OCI-LY1 (cell line): ENCODE data around the gene POF1B.

ENCODE experiments used
- H2AFZ ChIP-seq: fragments of 200-600 bp; sonication (generic), shearing (Covaris generic); 2 replicates; pipeline ENCODE4 v1.6.0; 2014; ENCODE audit warnings: antibody characterized with exemption, mild to moderate bottlenecking, low read length
- H3F3A ChIP-seq: fragments of 200-600 bp; sonication (generic), shearing (Covaris generic); 2 replicates; pipeline ENCODE4 v1.6.0; 2014; ENCODE audit warnings: mild to moderate bottlenecking, antibody characterized with exemption, low read length, moderate library complexity; ENCODE audit not compliant: insufficient read depth
- H3K27ac ChIP-seq: fragments of 200-600 bp; sonication (generic); 2 replicates; pipeline ENCODE4 v1.5.1; 2014; ENCODE audit warnings: low read length, mixed run types, mild to moderate bottlenecking, low read depth; ENCODE audit not compliant: poor library complexity, severe bottlenecking
- H3K27me3 ChIP-seq: fragments of 200-600 bp; sonication (generic); 2 replicates; pipeline ENCODE4 v1.6.0; 2014; ENCODE audit warnings: antibody characterized with exemption, mild to moderate bottlenecking, low read length, moderate library complexity; ENCODE audit not compliant: insufficient read depth
- H3K36me3 ChIP-seq: fragments of 200-600 bp; sonication (generic); 2 replicates; pipeline ENCODE4 v1.6.1; 2014; ENCODE audit warnings: mild to moderate bottlenecking, antibody characterized with exemption, low read length, moderate library complexity, mixed read lengths; ENCODE audit not compliant: insufficient read depth
- H3K4me1 ChIP-seq: fragments of 200-600 bp; sonication (generic); 2 replicates; pipeline ENCODE4 v1.5.1; 2014; ENCODE audit warnings: mild to moderate bottlenecking, low read length, moderate library complexity; ENCODE audit not compliant: insufficient read depth, severe bottlenecking
- H3K4me2 ChIP-seq: fragments of 200-600 bp; sonication (generic), shearing (Covaris generic); 2 replicates; pipeline ENCODE4 v1.6.1; 2014; ENCODE audit warnings: low read length
- H3K4me3 ChIP-seq: fragments of 200-600 bp; sonication (generic); 2 replicates; pipeline ENCODE4 v1.5.1; 2014; ENCODE audit warnings: low read length, low read depth, mild to moderate bottlenecking, mixed read lengths; ENCODE audit not compliant: poor library complexity, severe bottlenecking
- H3K79me2 ChIP-seq: fragments of 200-600 bp; shearing (Covaris generic); 2 replicates; pipeline ENCODE4 v1.6.1; 2016; ENCODE audit warnings: mixed run types, low read length, mixed read lengths; ENCODE audit not compliant: insufficient read depth
- H3K9ac ChIP-seq: fragments of 200-600 bp; sonication (generic), shearing (Covaris generic); 2 replicates; pipeline ENCODE4 v1.6.1; 2014; ENCODE audit warnings: mild to moderate bottlenecking, low read length, mixed read lengths
- H3K9me2 ChIP-seq: fragments of 200-600 bp; sonication (generic), shearing (Covaris generic); 2 replicates; pipeline ENCODE4 v1.6.1; 2014; ENCODE audit warnings: low read depth, mild to moderate bottlenecking, low read length, mixed read lengths
- H3K9me3 ChIP-seq: fragments of 200-600 bp; shearing (Covaris generic); 2 replicates; pipeline ENCODE4 v1.6.1; 2014; ENCODE audit warnings: low read length, mixed read lengths
- H4K20me1 ChIP-seq: fragments of 200-600 bp; sonication (generic), shearing (Covaris generic); 2 replicates; pipeline ENCODE4 v1.6.0; 2016; ENCODE audit warnings: mild to moderate bottlenecking, low read length; ENCODE audit not compliant: insufficient read depth
- EZH2 ChIP-seq: fragments of 200-600 bp; sonication (generic), shearing (Covaris generic); IDR thresholded peaks from 2 replicates; pipeline ENCODE4 v1.8.0; 2017; ENCODE audit warnings: borderline replicate concordance, mixed run types, mild to moderate bottlenecking, antibody characterized with exemption, low read length, moderate library complexity, mixed read lengths
- TF ChIP-seq, protein P1 (sequence below): fragments of 200-600 bp; sonication (generic), shearing (Covaris generic); IDR thresholded peaks from 2 replicates; pipeline ENCODE4 v1.5.1; 2017; ENCODE audit warnings: mild to moderate bottlenecking, antibody characterized with exemption, low read length, moderate library complexity, mixed read lengths

Gene POF1B

DNA sequence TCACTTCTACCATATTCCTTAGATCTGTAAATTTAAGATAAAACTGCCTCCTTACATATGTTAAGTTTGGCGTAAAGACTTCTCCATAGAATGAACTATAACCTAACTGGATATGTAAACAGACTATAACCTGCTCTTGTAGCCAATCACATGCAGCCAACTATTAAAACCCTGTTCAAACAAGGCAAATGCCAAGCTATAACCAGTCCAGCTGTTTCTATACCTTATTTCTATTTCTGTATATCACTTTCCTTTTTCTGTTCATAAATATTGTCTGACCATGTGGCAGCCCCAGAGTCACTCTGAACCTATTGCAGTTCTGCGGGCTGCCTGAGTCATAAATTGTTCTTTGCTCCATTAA lies 12.4 kb upstream of the POF1B start:
- Histone ChIP-seq H3K27ac (no peak overlapping the region), H3K4me1 (no peaks in the 10 kb centered on the region), H4K20me1 (no peaks in the 10 kb centered on the region), H3K9me3 (no peaks in the 10 kb centered on the region), H3K9me2 (no peaks in the 10 kb centered on the region), H3K9ac (no peak overlapping the region), H3K36me3 (no peaks in the 10 kb centered on the region), H3K79me2 (no peaks in the 10 kb centered on the region), H2AFZ (no peak overlapping the region), H3K4me2 (no peak overlapping the region), H3K27me3 (no peaks in the 10 kb centered on the region), H3K4me3 (no peak overlapping the region), H3F3A (no peaks in the 10 kb centered on the region)
- TF ChIP-seq, protein P1, sequence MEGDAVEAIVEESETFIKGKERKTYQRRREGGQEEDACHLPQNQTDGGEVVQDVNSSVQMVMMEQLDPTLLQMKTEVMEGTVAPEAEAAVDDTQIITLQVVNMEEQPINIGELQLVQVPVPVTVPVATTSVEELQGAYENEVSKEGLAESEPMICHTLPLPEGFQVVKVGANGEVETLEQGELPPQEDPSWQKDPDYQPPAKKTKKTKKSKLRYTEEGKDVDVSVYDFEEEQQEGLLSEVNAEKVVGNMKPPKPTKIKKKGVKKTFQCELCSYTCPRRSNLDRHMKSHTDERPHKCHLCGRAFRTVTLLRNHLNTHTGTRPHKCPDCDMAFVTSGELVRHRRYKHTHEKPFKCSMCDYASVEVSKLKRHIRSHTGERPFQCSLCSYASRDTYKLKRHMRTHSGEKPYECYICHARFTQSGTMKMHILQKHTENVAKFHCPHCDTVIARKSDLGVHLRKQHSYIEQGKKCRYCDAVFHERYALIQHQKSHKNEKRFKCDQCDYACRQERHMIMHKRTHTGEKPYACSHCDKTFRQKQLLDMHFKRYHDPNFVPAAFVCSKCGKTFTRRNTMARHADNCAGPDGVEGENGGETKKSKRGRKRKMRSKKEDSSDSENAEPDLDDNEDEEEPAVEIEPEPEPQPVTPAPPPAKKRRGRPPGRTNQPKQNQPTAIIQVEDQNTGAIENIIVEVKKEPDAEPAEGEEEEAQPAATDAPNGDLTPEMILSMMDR, result no peak
- no peak for TF ChIP-seq EZH2

DNA sequence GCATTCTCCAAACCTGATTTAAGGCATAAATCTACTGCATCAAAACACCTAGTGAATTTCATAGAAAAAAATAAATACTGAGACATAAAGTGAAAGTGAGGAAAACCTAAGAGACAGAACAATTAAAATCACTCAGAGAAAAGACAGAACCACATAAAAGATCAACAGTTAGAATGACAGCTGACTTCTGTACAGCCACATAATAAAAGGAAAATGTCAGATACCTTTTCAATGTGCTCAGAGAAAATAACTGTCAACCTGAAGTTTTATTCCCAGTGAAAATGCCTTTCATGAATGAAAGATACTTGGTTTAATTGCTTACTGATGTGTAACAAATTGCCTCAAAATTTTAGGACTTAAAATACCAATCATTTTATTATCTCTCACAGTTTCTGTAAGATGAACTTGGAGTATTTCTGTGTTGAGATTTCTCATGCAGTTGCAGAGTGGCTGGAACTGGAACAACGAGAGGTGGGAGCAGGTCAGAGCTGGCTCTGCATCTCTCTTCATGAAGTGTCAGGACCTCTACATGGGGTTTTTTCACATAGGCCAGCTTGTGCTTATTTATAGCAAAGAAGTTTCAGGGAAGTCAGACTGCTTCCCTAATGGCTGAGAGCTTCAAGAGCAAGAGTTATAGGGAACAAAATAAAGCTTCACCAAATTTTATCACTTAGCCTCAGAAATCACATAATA lies 11.9 kb upstream of the POF1B start:
- Histone ChIP-seq H3K4me1 (no peaks in the 10 kb centered on the region), H3K4me2 (no peak overlapping the region), H2AFZ (no peak overlapping the region)

DNA sequence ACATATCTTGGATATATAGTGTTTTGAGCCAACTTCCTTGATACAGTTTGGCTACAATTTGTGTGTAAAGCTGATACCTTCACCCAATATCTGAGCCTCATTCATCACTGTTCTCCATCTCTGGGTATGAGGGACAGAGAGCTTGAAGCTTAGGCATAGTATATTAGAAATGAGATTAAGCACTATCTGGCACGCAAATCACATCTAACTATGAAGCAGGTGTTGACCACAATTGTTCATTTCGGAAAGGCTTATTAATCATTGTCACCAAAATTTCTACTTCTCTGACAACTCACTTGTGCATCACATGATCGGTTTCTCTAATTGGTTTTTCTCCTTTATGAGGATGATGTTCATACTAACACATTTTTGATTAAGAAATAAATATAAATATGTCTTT lies 2.1 kb upstream of the POF1B start:
- Histone ChIP-seq H3K36me3 (no peaks in the 10 kb centered on the region), H3K27me3 (no peaks in the 10 kb centered on the region), H4K20me1 (no peaks in the 10 kb centered on the region), H3F3A (no peaks in the 10 kb centered on the region), H2AFZ (no peak overlapping the region), H3K4me3 (no peak overlapping the region), H3K9ac (no peak overlapping the region), H3K9me2 (no peaks in the 10 kb centered on the region), H3K27ac (no peak overlapping the region), H3K9me3 (no peaks in the 10 kb centered on the region), H3K4me1 (peaks cover 29% of the 10 kb centered on the region), H3K79me2 (peaks cover 11% of the 10 kb centered on the region), H3K4me2 (no peak overlapping the region)
- TF ChIP-seq, protein P1, result no peak
- no peak for TF ChIP-seq EZH2

More for the DNA sequence above, 11.9 kb upstream of the POF1B start:
- Histone ChIP-seq H3K9ac (no peak overlapping the region), H3K9me3 (no peaks in the 10 kb centered on the region), H3K27ac (no peak overlapping the region), H3K36me3 (no peaks in the 10 kb centered on the region), H3K79me2 (no peaks in the 10 kb centered on the region), H3K4me3 (no peak overlapping the region), H3K27me3 (no peaks in the 10 kb centered on the region), H3F3A (no peaks in the 10 kb centered on the region), H3K9me2 (no peaks in the 10 kb centered on the region), H4K20me1 (no peaks in the 10 kb centered on the region)
- TF ChIP-seq EZH2, result no peak
- TF ChIP-seq, protein P1, result no peak
